Fibroblast of pulmonary artery (primary cell): ENCODE data around the gene TINAGL1.

Experiments used
- DNase-seq: peaks from one replicate; pipeline ENCODE4 v3.0.0-alpha.2; 2010; ENCODE audit warnings: low read depth
- H3K4me3 ChIP-seq: replicated peaks from 2 replicates; pipeline ENCODE4 v1.5.1; 2011; ENCODE audit warnings: low read depth, mild to moderate bottlenecking, control low read depth, low read length, moderate library complexity
- TF ChIP-seq, protein P1 (sequence below): IDR thresholded peaks from 2 replicates; pipeline ENCODE4 v1.5.1; 2011; ENCODE audit warnings: mild to moderate bottlenecking, control low read depth, low read length, inconsistent platforms; ENCODE audit errors: missing control alignments

The TINAGL1 gene

GRCh38 chr1:31588751-31589515, 12.6 kb downstream of the TINAGL1 start:
- peak overlapping the region; percentile 29 for H3K4me3 ChIP-seq

DNA sequence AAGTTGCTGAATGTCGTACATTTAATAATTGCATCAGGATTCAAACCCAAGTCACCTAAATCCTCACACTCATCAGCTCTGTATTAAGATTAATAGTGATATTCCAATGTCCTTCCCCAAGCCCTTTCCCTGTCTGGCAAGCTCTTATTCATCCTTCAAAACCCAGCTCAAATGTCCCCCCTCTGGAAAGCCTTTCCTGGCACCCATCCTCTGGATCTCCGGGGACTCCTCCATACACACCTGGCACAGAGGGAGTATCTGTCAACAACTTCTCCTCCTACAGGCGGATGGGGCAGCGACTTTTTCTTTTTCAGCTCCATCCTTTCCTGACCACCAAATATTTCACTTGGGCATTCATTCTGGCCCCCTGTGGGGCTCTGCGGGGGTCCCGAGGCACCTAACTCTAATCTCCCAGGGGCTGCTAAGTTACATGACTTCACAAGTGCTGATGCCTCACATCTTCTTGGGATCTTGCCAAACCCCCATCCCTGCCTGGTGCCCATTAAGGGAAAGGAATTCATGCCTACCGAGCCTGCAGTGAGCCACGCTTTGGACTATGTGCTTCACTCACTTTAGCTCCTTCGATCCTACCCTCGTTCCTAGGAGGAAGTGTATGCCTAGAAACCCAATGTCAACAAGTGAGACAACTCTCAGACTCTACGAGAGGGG, 15.2 kb downstream of the TINAGL1 start:
- no peak for DNase-seq
- TF ChIP-seq, protein P1, sequence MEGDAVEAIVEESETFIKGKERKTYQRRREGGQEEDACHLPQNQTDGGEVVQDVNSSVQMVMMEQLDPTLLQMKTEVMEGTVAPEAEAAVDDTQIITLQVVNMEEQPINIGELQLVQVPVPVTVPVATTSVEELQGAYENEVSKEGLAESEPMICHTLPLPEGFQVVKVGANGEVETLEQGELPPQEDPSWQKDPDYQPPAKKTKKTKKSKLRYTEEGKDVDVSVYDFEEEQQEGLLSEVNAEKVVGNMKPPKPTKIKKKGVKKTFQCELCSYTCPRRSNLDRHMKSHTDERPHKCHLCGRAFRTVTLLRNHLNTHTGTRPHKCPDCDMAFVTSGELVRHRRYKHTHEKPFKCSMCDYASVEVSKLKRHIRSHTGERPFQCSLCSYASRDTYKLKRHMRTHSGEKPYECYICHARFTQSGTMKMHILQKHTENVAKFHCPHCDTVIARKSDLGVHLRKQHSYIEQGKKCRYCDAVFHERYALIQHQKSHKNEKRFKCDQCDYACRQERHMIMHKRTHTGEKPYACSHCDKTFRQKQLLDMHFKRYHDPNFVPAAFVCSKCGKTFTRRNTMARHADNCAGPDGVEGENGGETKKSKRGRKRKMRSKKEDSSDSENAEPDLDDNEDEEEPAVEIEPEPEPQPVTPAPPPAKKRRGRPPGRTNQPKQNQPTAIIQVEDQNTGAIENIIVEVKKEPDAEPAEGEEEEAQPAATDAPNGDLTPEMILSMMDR: no peak
- no peak overlapping the region for H3K4me3 ChIP-seq

More at GRCh38 chr1:31588751-31589515, 12.6 kb downstream of the TINAGL1 start:
- TF ChIP-seq, protein P1: no peak
- no peak for DNase-seq

DNA sequence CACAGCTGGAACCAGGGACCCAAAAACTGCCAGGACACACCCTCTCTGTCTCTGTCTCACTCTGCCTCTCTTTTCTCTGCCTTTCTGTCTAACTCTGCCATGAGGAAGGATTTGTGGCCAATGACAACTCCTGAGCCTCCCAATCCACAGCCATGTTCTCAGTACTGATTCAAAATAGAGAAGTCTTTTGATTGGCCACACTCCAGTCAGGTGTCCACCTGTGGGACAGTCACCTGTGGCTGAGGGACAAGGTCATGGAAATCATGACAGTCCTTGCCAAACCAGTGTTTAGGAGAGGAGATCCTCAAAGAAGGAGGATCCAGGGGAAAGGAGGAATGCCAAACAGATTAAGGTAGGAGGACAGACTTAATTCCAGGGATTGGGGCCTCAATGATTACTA, 15.8 kb downstream of the TINAGL1 start:
- TF ChIP-seq, protein P1: no peak
- no peak overlapping the region for H3K4me3 ChIP-seq
- DNase-seq: no peak

GRCh38 chr1:31593136-31593665, 16.9 kb downstream of the TINAGL1 start:
- DNase-seq: no peak
- no peak overlapping the region for H3K4me3 ChIP-seq
- TF ChIP-seq, protein P1: no peak

DNA sequence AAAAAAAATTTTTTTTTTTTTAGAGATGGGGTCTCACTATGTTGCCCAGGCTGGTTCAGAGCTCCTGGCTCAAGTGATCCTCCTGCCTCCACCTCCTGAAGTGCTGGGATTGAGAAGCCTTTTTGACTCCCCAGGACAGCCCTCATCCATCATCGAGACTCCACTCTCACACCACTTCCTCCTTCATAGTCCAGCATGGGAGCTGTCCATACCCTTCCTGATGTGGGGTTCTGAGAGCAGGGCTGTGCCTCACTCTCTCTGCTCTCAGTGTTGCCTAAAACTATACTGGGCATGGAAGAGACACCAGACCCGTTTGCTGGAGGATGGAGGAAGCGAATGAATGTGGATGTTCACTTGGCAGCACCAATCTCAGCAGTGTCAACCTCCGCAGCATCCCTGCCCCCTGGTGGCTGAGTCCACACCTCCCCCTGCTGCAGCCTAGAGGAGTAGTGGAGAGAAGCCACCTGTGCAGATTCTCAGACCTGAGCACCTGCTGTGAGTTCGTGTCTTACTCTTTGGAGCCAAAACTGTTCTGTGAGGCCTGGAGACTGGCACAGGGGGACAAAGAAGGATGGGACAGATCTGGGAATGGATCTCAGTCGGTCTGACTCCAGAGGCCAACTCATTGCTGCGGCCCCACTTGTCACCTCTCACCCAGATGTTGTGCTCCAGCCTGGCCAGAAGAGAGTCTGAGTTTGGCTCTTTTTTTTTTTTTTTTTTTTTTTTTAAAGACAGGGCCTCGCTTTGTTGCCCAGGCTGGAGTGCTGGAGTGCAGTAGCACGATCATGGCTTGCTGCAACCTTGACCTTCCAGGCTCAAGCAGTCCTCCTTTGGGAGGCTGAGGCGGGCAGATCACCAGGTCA, 17.7 kb downstream of the TINAGL1 start:
- no peak overlapping the region for H3K4me3 ChIP-seq
- peak; percentile 84 for DNase-seq
- TF ChIP-seq, protein P1: peak; percentile 99

GRCh38 chr1:31595836-31596736, 19.8 kb downstream of the TINAGL1 start:
- DNase-seq: no peak
- TF ChIP-seq, protein P1: no peak

More at GRCh38 chr1:31595836-31596736, 19.8 kb downstream of the TINAGL1 start:
- H3K4me3 ChIP-seq: no peak overlapping the region
